H9 (cell line): ENCODE measurements around the gene GALNT10. TPM values are rescaled to one million over a fixed set of nuclear protein-coding genes. Genes with fewer than 3 reads are reported as not detected.

Experiments
- DNase-seq: peaks from one replicate; pipeline ENCODE4 v3.0.0-alpha.2; 2017
- H2AFZ ChIP-seq: one replicate; pipeline ENCODE4 v1.6.1; 2013; ENCODE audit warnings: mild to moderate bottlenecking, low read length, control low read depth, moderate library complexity
- H2AK5ac ChIP-seq: 2 replicates; pipeline ENCODE4 v1.6.1; 2013; ENCODE audit warnings: low read length, control low read depth, mixed read lengths; ENCODE audit not compliant: insufficient read length
- H2BK120ac ChIP-seq: one replicate; pipeline ENCODE4 v1.6.1; 2013; ENCODE audit warnings: low read depth, mild to moderate bottlenecking, low read length, control low read depth, inconsistent platforms; ENCODE audit not compliant: poor library complexity, severe bottlenecking
- H2BK12ac ChIP-seq: 2 replicates; pipeline ENCODE4 v1.6.1; 2013; ENCODE audit warnings: low read length, control low read depth, mixed read lengths, low read depth; ENCODE audit not compliant: insufficient read length
- H2BK15ac ChIP-seq: 2 replicates; pipeline ENCODE4 v1.6.1; 2013; ENCODE audit warnings: low read depth, low read length, control low read depth
- H2BK20ac ChIP-seq: one replicate; pipeline ENCODE4 v1.6.1; 2013; ENCODE audit warnings: low read depth, mild to moderate bottlenecking, low read length, control low read depth, inconsistent platforms; ENCODE audit not compliant: poor library complexity, severe bottlenecking
- H2BK5ac ChIP-seq: 2 replicates; pipeline ENCODE4 v1.6.1; 2013; ENCODE audit warnings: low read length, control low read depth, mixed read lengths; ENCODE audit not compliant: insufficient read length
- H3K14ac ChIP-seq: 2 replicates; pipeline ENCODE4 v1.6.1; 2013; ENCODE audit warnings: low read length, control low read depth; ENCODE audit not compliant: insufficient read depth
- H3K18ac ChIP-seq: 2 replicates; pipeline ENCODE4 v1.6.1; 2013; ENCODE audit warnings: low read depth, mild to moderate bottlenecking, mixed read lengths, low read length, control low read depth; ENCODE audit not compliant: insufficient read length
- H3K23ac ChIP-seq: 2 replicates; pipeline ENCODE4 v1.6.1; 2013; ENCODE audit warnings: low read length, control low read depth, mixed read lengths, low read depth; ENCODE audit not compliant: insufficient read length
- H3K23me2 ChIP-seq: 2 replicates; pipeline ENCODE4 v1.6.1; 2013; ENCODE audit warnings: low read depth, mild to moderate bottlenecking, mixed read lengths, low read length, control low read depth; ENCODE audit not compliant: insufficient read length, poor library complexity, severe bottlenecking
- H3K27ac ChIP-seq: 2 replicates; pipeline ENCODE4 v1.5.1; 2013; ENCODE audit warnings: low read length, control low read depth, mixed read lengths, low read depth; ENCODE audit not compliant: insufficient read length
- H3K27me3 ChIP-seq: 2 replicates; pipeline ENCODE4 v1.6.1; 2013; ENCODE audit warnings: low read length, control low read depth, inconsistent platforms; ENCODE audit not compliant: insufficient read depth
- H3K4ac ChIP-seq: 2 replicates; pipeline ENCODE4 v1.6.1; 2013; ENCODE audit warnings: low read depth, mild to moderate bottlenecking, control low read depth, inconsistent platforms, low read length, moderate library complexity
- H3K4me1 ChIP-seq: 2 replicates; pipeline ENCODE4 v1.6.1; 2013; ENCODE audit warnings: low read length, control low read depth, inconsistent platforms; ENCODE audit not compliant: insufficient read depth
- H3K4me2 ChIP-seq: 2 replicates; pipeline ENCODE4 v1.6.1; 2013; ENCODE audit warnings: low read length, control low read depth, mixed read lengths; ENCODE audit not compliant: insufficient read length, insufficient read depth
- H3K56ac ChIP-seq: 2 replicates; pipeline ENCODE4 v1.6.1; 2013; ENCODE audit warnings: low read depth, mild to moderate bottlenecking, mixed read lengths, low read length, control low read depth; ENCODE audit not compliant: insufficient read length
- H3K79me1 ChIP-seq: 2 replicates; pipeline ENCODE4 v1.6.1; 2013; ENCODE audit warnings: low read depth, mild to moderate bottlenecking, moderate library complexity, low read length, control low read depth, inconsistent platforms; ENCODE audit not compliant: insufficient read depth, poor library complexity, severe bottlenecking
- H3K79me2 ChIP-seq: 2 replicates; pipeline ENCODE4 v1.6.1; 2013; ENCODE audit warnings: low read length, control low read depth, inconsistent platforms; ENCODE audit not compliant: insufficient read depth
- H3K9ac ChIP-seq: 2 replicates; pipeline ENCODE4 v1.6.1; 2013; ENCODE audit warnings: low read length, control low read depth, mixed read lengths; ENCODE audit not compliant: insufficient read length; ENCODE audit errors: extremely low read depth
- H3K9me3 ChIP-seq: one replicate; pipeline ENCODE4 v1.6.1; 2013; ENCODE audit warnings: low read depth, low read length, inconsistent platforms; ENCODE audit not compliant: control insufficient read depth
- H3T11ph ChIP-seq: one replicate; pipeline ENCODE4 v1.6.1; 2013; ENCODE audit warnings: mild to moderate bottlenecking, low read length, control low read depth, inconsistent platforms
- H4K20me1 ChIP-seq: one replicate; pipeline ENCODE4 v1.6.1; 2013; ENCODE audit not compliant: control insufficient read depth, insufficient read length, insufficient read depth
- H4K5ac ChIP-seq: 2 replicates; pipeline ENCODE4 v1.6.1; 2013; ENCODE audit warnings: low read depth, mild to moderate bottlenecking, mixed read lengths, low read length, control low read depth; ENCODE audit not compliant: insufficient read length
- H4K8ac ChIP-seq: replicated peaks from 2 replicates; pipeline ENCODE4 v1.6.1; 2013; ENCODE audit warnings: low read length, control low read depth, mixed read lengths, low read depth; ENCODE audit not compliant: insufficient read length
- H4K91ac ChIP-seq: 2 replicates; pipeline ENCODE4 v1.6.1; 2013; ENCODE audit warnings: low read depth, mild to moderate bottlenecking, moderate library complexity, mixed read lengths, low read length, control low read depth; ENCODE audit not compliant: insufficient read length
- H3K27ac Mint-ChIP-seq, 3 experiments: 2 replicates in 2 of 3; 3 replicates in 1 of 3; pipeline ENCODE4 v1.8.0; 2020 to 2021; ENCODE audit warnings: mixed read lengths in 3 of 3, mild to moderate bottlenecking in 1 of 3, moderate library complexity in 1 of 3
- H3K27me3 Mint-ChIP-seq: 2 replicates; pipeline ENCODE4 v1.8.0; 2021; ENCODE audit warnings: low read depth, mild to moderate bottlenecking, moderate library complexity, mixed read lengths
- H3K36me3 Mint-ChIP-seq, 3 experiments: 2 replicates in 2 of 3; 3 replicates in 1 of 3; pipeline ENCODE4 v1.8.0; 2020 to 2021; ENCODE audit warnings: low read depth in 3 of 3, mixed read lengths in 3 of 3; ENCODE audit not compliant: insufficient read depth in 1 of 3
- H3K4me1 Mint-ChIP-seq, 2 experiments: 2 replicates each; pipeline ENCODE4 v1.8.0; 2020; ENCODE audit warnings: mixed read lengths in 2 of 2
- H3K4me3 Mint-ChIP-seq, 2 experiments: 2 replicates in 1 of 2; 3 replicates in 1 of 2; pipeline ENCODE4 v1.8.0; 2020 to 2021; ENCODE audit warnings: mild to moderate bottlenecking in 2 of 2, mixed read lengths in 2 of 2, moderate library complexity in 1 of 2
- H3K9me3 Mint-ChIP-seq, 2 experiments: 2 replicates in 1 of 2; 3 replicates in 1 of 2; pipeline ENCODE4 v1.8.0; 2020; ENCODE audit warnings: mild to moderate bottlenecking in 2 of 2, mixed read lengths in 2 of 2, moderate library complexity in 1 of 2
- WGBS: extraction: QIAGEN DNeasy Blood & Tissue Kit; methylation state at CpG from one replicate; pipeline ENCODE4 v1.1.7; 2013; ENCODE audit warnings: missing lambda C conversion rate, low lambda C conversion rate, mixed read lengths; ENCODE audit not compliant: insufficient read length; ENCODE audit errors: extremely low coverage; 5-methylcytosine and 5-hydroxymethylcytosine counted together
- total RNA-seq: library from RNA; stranded (reverse); gene quantifications from 2 replicates; pipeline ENCODE4 v1.2.1, GENCODE V29; 2021
- TF ChIP-seq, protein P1 (sequence below): fragments of 200-600 bp; sonication (generic); conservative IDR thresholded peaks from 3 replicates; pipeline ENCODE4 v1.8.0; 2021; ENCODE audit warnings: antibody characterized with exemption, mild to moderate bottlenecking

The GALNT10 gene
- total RNA-seq, 1 experiment from 2014 or later = 15.4 TPM

DNA sequence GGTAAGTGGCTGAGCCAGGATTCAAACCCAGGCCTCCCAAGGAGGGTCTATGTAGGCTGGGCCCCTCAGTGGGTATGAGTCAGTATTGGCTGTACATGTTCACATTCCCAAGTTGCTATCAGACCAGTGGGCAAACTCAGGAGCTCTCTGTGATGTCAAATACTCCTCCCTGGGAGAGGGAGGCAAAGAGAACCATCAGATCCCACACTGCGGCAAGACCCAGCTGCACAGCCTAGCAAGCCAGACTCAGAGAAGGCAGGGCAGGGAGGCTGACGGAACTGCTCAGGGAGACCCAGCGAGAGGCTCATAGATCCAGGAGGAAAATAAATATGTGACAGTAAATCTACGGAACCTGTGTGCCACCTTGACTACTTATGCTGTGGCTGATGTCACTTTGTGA is 212.7 kb downstream of the GALNT10 start:
- no peak overlapping the region for H4K8ac ChIP-seq

More for the DNA sequence above, 212.7 kb downstream of the GALNT10 start:
- Histone ChIP-seq H2BK20ac (no peak overlapping the region), H3K56ac (no peak overlapping the region), H3K4me1 (no peaks in the 10 kb centered on the region), H3K23ac (no peak overlapping the region), H3K27me3 (no peaks in the 10 kb centered on the region), H2BK5ac (no peak overlapping the region), H3K4ac (no peak overlapping the region), H3K79me1 (no peaks in the 10 kb centered on the region), H3K27ac (no peak overlapping the region), H2BK12ac (no peak overlapping the region), H3K79me2 (no peaks in the 10 kb centered on the region), H4K91ac (no peak overlapping the region), H4K20me1 (no peaks in the 10 kb centered on the region), H3K18ac (no peak overlapping the region), H3K9me3 (no peaks in the 10 kb centered on the region), H2AFZ (no peak overlapping the region), H2BK120ac (no peak overlapping the region), H3K23me2 (no peaks in the 10 kb centered on the region), H2AK5ac (no peak overlapping the region), H4K5ac (no peak overlapping the region), H3T11ph (no peak overlapping the region), H3K4me2 (no peak overlapping the region), H3K14ac (no peak overlapping the region), H3K9ac (no peak overlapping the region), H2BK15ac (no peak overlapping the region)
- H3K4me3 Mint-ChIP-seq = no peak overlapping the region
- no CpG with 5 or more reads among the region's 4 CpGs for WGBS
- TF ChIP-seq, protein P1, sequence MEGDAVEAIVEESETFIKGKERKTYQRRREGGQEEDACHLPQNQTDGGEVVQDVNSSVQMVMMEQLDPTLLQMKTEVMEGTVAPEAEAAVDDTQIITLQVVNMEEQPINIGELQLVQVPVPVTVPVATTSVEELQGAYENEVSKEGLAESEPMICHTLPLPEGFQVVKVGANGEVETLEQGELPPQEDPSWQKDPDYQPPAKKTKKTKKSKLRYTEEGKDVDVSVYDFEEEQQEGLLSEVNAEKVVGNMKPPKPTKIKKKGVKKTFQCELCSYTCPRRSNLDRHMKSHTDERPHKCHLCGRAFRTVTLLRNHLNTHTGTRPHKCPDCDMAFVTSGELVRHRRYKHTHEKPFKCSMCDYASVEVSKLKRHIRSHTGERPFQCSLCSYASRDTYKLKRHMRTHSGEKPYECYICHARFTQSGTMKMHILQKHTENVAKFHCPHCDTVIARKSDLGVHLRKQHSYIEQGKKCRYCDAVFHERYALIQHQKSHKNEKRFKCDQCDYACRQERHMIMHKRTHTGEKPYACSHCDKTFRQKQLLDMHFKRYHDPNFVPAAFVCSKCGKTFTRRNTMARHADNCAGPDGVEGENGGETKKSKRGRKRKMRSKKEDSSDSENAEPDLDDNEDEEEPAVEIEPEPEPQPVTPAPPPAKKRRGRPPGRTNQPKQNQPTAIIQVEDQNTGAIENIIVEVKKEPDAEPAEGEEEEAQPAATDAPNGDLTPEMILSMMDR = no peak
- peaks cover 11 to 17% of the 10 kb centered on the region in 2 experiments for H3K4me1 Mint-ChIP-seq
- no peak overlapping the region for H3K27ac Mint-ChIP-seq
- peaks cover 0 to 1% (median 0%) of the 10 kb centered on the region in 3 experiments; a peak in 1 of 7 replicates for H3K36me3 Mint-ChIP-seq
- DNase-seq = no peak
- no peaks in the 10 kb centered on the region for H3K27me3 Mint-ChIP-seq
- H3K9me3 Mint-ChIP-seq = no peaks in the 10 kb centered on the region
